OCI-LY7 (cell line): Measurements from ENCODE around the gene OPCML.

ENCODE experiments used
- CTCF ChIP-seq: fragments of 200-600 bp; sonication (generic); conservative IDR thresholded peaks from 2 replicates; pipeline ENCODE4 v1.5.1; 2014; ENCODE audit warnings: mild to moderate bottlenecking, antibody characterized with exemption, low read length, moderate library complexity, mixed read lengths
- EZH2phosphoT487 ChIP-seq: fragments of 200-600 bp; sonication (generic); IDR thresholded peaks from 2 replicates; pipeline ENCODE4 v1.6.1; 2018; ENCODE audit warnings: low read depth, borderline replicate concordance, mild to moderate bottlenecking, mixed run types, antibody characterized with exemption, low read length, moderate library complexity, mixed read lengths

DNA sequence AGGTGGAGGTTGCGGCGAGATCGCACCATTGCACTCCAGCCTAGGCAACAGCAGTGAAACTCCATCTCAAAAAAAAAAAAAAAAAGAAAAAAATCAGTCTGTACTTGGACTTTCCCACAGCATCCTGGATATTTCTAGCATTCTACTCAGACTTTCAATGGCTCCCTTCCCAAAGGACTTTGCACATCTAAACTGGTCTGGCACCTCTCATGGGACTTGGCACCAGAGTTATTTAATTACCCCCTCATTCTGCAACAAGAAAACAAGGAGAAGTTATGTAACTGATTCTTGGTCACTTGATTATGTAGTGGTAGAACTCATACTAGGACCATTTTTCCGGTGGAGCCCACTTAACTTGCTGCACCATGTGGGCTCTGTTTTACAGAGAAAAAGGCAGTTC is 519.5 kb downstream of the OPCML start:
- TF ChIP-seq CTCF (no peak), EZH2phosphoT487 (no peak)
